ENCODE measurements around the gene SURF1.

- TF ChIP-seq, protein P1, sequence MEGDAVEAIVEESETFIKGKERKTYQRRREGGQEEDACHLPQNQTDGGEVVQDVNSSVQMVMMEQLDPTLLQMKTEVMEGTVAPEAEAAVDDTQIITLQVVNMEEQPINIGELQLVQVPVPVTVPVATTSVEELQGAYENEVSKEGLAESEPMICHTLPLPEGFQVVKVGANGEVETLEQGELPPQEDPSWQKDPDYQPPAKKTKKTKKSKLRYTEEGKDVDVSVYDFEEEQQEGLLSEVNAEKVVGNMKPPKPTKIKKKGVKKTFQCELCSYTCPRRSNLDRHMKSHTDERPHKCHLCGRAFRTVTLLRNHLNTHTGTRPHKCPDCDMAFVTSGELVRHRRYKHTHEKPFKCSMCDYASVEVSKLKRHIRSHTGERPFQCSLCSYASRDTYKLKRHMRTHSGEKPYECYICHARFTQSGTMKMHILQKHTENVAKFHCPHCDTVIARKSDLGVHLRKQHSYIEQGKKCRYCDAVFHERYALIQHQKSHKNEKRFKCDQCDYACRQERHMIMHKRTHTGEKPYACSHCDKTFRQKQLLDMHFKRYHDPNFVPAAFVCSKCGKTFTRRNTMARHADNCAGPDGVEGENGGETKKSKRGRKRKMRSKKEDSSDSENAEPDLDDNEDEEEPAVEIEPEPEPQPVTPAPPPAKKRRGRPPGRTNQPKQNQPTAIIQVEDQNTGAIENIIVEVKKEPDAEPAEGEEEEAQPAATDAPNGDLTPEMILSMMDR (conservative IDR thresholded peaks at IDR 0.05 in 1 of 2, IDR thresholded peaks at IDR 0.05 in 1 of 2; ENCODE audit: extremely low read depth in 1 of 2, insufficient read depth in 1 of 2, low read depth in 1 of 2, low read length in 2 of 2): no peak
- TF ChIP-seq EZH2 (IDR thresholded peaks at IDR 0.05; ENCODE audit: borderline replicate concordance, low read length): no peak
Measured at GRCh38 chr9:133372144-133372543, 15.9 kb upstream of the SURF1 start.
